ENCODE results near the gene SYNM.

- TF ChIP-seq POLR2AphosphoS5 (IDR thresholded peaks at IDR 0.05; ENCODE audit: low read depth, low read length) (no peak), FOXP2 (optimal IDR thresholded peaks at IDR 0.05; ENCODE audit: borderline replicate concordance, extremely low read depth, extremely low read length, insufficient read depth) (no peak), TAF1 (IDR thresholded peaks at IDR 0.05; ENCODE audit: borderline replicate concordance, insufficient read depth, low read length) (no peak), SIN3A (IDR thresholded peaks at IDR 0.05; ENCODE audit: borderline replicate concordance, insufficient read depth, low read length) (no peak)
Observed at GRCh38 chr15:99106417-99107220, 1.7 kb downstream of the SYNM start.

Data from PFSK-1 (cell line).